K562 (cell line): ENCODE data around the gene CD22. TPM values are rescaled to one million over a fixed set of nuclear protein-coding genes. Genes with fewer than 3 reads are reported as not detected.
A peak's percentile ranks its signal among the peaks of the same experiment; 100 is the strongest.

ENCODE experiments used
- ATAC-seq: fragments of 200-7000 bp; cut with Tn5 transposase; 3 replicates; pipeline ENCODE4 v1.9.1; 2020; ENCODE audit warnings: moderate library complexity
- BruUV-seq: library from RNA; stranded (reverse); fragments of 400-500 nt; replicated peaks from 2 replicates; lab custom pipeline; 2021; lab: Mats Ljungman, UMichigan
- CTCF ChIA-PET: fragments of 300-600 bp; formaldehyde crosslinking; extraction: SDS; loops from one replicate; lab custom pipeline; 2021; ENCODE audit warnings: low intra/inter-chr PET ratio; lab: Yijun Ruan, JAX
- POLR2A ChIA-PET: fragments of 300-600, 350-650 bp; sonication (Branson Sonifier 250); formaldehyde crosslinking; extraction: SDS; loops from one replicate; lab custom pipeline; 2021; ENCODE audit warnings: antibody characterized with exemption, inconsistent platforms; lab: Yijun Ruan, JAX
- DNase-seq, 4 experiments: peaks; one replicate each; pipeline versions ENCODE4 v3.0.0 to v3.0.0-alpha.2; 2011 to 2018; ENCODE audit warnings: low spot score in 3 of 4, mixed read lengths in 3 of 4; ENCODE audit errors: extremely low read depth in 1 of 4
- FAIRE-seq: peaks from 2 replicates; lab custom pipeline; 2011; peaks lifted over from hg19 to GRCh38; lab: Jason Lieb, UNC
- H2AFZ ChIP-seq: 2 replicates; pipeline ENCODE4 v1.6.0; 2011; ENCODE audit warnings: low read depth, low read length, control low read depth, inconsistent platforms
- H3K27ac ChIP-seq: fragments of 200-600 bp; 3 replicates; pipeline ENCODE4 v1.8.0; 2011; ENCODE audit warnings: low read depth, mild to moderate bottlenecking, control low read depth, inconsistent platforms, low read length, moderate library complexity, mixed read lengths; ENCODE audit errors: extremely low read depth
- H3K27me3 ChIP-seq, 2 experiments: fragments of 300-600 bp in 1 of 2; 2 replicates in 1 of 2; 3 replicates in 1 of 2; pipeline versions ENCODE4 v1.6.0 to v1.8.0; 2011; ENCODE audit warnings: inconsistent platforms in 2 of 2, low read length in 2 of 2, mild to moderate bottlenecking in 1 of 2, mixed read lengths in 1 of 2, moderate library complexity in 1 of 2; ENCODE audit not compliant: control insufficient read depth in 2 of 2, insufficient read depth in 2 of 2
- H3K36me3 ChIP-seq: fragments of 300-600 bp; 3 replicates; pipeline ENCODE4 v1.8.0; 2011; ENCODE audit warnings: mild to moderate bottlenecking, low read length, inconsistent platforms; ENCODE audit not compliant: control insufficient read depth, insufficient read depth
- H3K4me1 ChIP-seq, 2 experiments: fragments of 200-600 bp in 1 of 2; replicated peaks in 1 of 2; 2 replicates in 1 of 2; 3 replicates in 1 of 2; pipeline versions ENCODE4 v1.5.1 to v1.8.0; 2011; ENCODE audit warnings: inconsistent platforms in 2 of 2, low read length in 2 of 2, mild to moderate bottlenecking in 1 of 2, mixed read lengths in 1 of 2, moderate library complexity in 1 of 2; ENCODE audit not compliant: control insufficient read depth in 2 of 2, insufficient read depth in 2 of 2
- H3K4me2 ChIP-seq: 2 replicates; pipeline ENCODE4 v1.6.1; 2011; ENCODE audit warnings: low read length, control low read depth, inconsistent platforms, mixed read lengths; ENCODE audit not compliant: insufficient read depth
- H3K4me3 ChIP-seq: fragments of 200-600 bp; sonication (generic), shearing (Covaris generic); 2 replicates; pipeline ENCODE4 v1.5.1; 2016; ENCODE audit warnings: control low read depth, inconsistent platforms
- H3K79me2 ChIP-seq: fragments of 200-600 bp; 3 replicates; pipeline ENCODE4 v1.8.0; 2011; ENCODE audit warnings: low read length, inconsistent platforms; ENCODE audit not compliant: control insufficient read depth, insufficient read depth
- H3K9ac ChIP-seq, 2 experiments: 2 replicates each; pipeline versions ENCODE4 v1.6.0 to v1.6.1; 2011; ENCODE audit warnings: low read depth in 2 of 2, low read length in 2 of 2, control low read depth in 1 of 2, inconsistent platforms in 1 of 2, mild to moderate bottlenecking in 1 of 2, mixed read lengths in 1 of 2; ENCODE audit not compliant: insufficient read depth in 1 of 2
- H3K9me1 ChIP-seq: one replicate; pipeline ENCODE4 v1.6.0; 2011; ENCODE audit warnings: inconsistent platforms, mild to moderate bottlenecking, low read length, moderate library complexity; ENCODE audit not compliant: control insufficient read depth, insufficient read depth
- H3K9me3 ChIP-seq: replicated peaks from 2 replicates; pipeline ENCODE4 v1.5.1; 2011; ENCODE audit warnings: low read depth, low read length, inconsistent platforms; ENCODE audit not compliant: control insufficient read depth, insufficient read depth
- H4K20me1 ChIP-seq: replicated peaks from 2 replicates; pipeline ENCODE4 v1.6.1; 2011; ENCODE audit warnings: low read length, inconsistent platforms, mixed read lengths; ENCODE audit not compliant: control insufficient read depth, insufficient read depth
- DMBX1 ChIP-seq: fragments of 250-450 bp; sonication (Bioruptor Pico); IDR thresholded peaks from 2 replicates; pipeline ENCODE4 v1.8.0; 2022; ENCODE audit warnings: inconsistent platforms, mild to moderate bottlenecking, moderate library complexity, borderline replicate concordance
- RBM22 ChIP-seq: fragments of 200-400 bp; formaldehyde crosslinking; IDR thresholded peaks from 2 replicates; pipeline ENCODE4 v1.6.1; 2018; ENCODE audit warnings: low read length, low read depth; ENCODE audit not compliant: poor library complexity, severe bottlenecking
- RCOR1 ChIP-seq, 2 experiments: IDR thresholded peaks; 2 replicates each; pipeline ENCODE4 v1.6.1; 2012; ENCODE audit warnings: low read depth in 2 of 2, low read length in 2 of 2, borderline replicate concordance in 1 of 2, improper control_type of control experiment in 1 of 2
- SOX6 ChIP-seq: fragments of 450-650 bp; IDR thresholded peaks from 2 replicates; pipeline ENCODE4 v1.6.1; 2014; ENCODE audit warnings: mild to moderate bottlenecking
- TCFL5 ChIP-seq: fragments of 250-450 bp; sonication (Bioruptor Pico); conservative IDR thresholded peaks from 2 replicates; pipeline ENCODE4 v1.6.1; 2021; ENCODE audit warnings: mild to moderate bottlenecking, moderate library complexity, matching md5 sums
- TSC22D4 ChIP-seq: fragments of 450-650 bp; IDR thresholded peaks from 2 replicates; pipeline ENCODE4 v1.6.1; 2016; ENCODE audit warnings: missing genetic modification characterization, missing biosample characterization, control low read depth
- ZEB2 ChIP-seq: fragments of 450-650 bp; IDR thresholded peaks from 2 replicates; pipeline ENCODE4 v1.6.1; 2016
- WGBS: fragments of 100-300 bp; shearing (Covaris generic); methylation state at CpG from one replicate; pipeline ENCODE4 v1.1.6; 2016; ENCODE audit warnings: low coverage, mixed read lengths; ENCODE audit not compliant: insufficient coverage; ENCODE audit errors: missing lambda C conversion rate; 5-methylcytosine and 5-hydroxymethylcytosine counted together
- in situ Hi-C: fragments of 300-500 bp; cut with MboI; formaldehyde crosslinking; loops from 4 replicates; pipeline ENCODE4 v1.15.0; 2018; ENCODE audit warnings: inconsistent platforms, mixed read lengths
- intact Hi-C: fragments of 100-400 bp; cut with micrococcal nuclease; formaldehyde crosslinking; loops from 2 replicates; pipeline ENCODE4 v1.14.2; 2022
- polyA plus RNA-seq, 8 experiments: library from polyadenylated mRNA; depleted of rRNA in 4 of 8; stranded (reverse) in 5 of 8; unstranded in 3 of 8; fragments of >200 nt; fragmentation: Nextera tagmentation in 2 of 8; fragmentation: Illumina TruSeq in 1 of 8; extraction: Ambion mirVana in 2 of 8; extraction: Trizol in 1 of 8; gene quantifications; 2 replicates each; pipeline versions ENCODE4 v1.2.1 to v1.2.3, GENCODE V29; 2011 to 2014; ENCODE audit warnings: inconsistent platforms in 1 of 8, missing spikeins in 1 of 8
- total RNA-seq, 7 experiments: library from RNA; depleted of rRNA in 6 of 7; stranded (reverse); fragments of >200 nt in 6 of 7; fragmentation: Illumina TruSeq in 2 of 7; extraction: Trizol in 2 of 7; gene quantifications; 2 replicates each; pipeline versions ENCODE4 v1.2.1 to v1.2.3, GENCODE V29; 2011 to 2021; ENCODE audit warnings: low replicate concordance in 1 of 7

CD22 gene
- total and polyA plus RNA-seq, 9 of the 15 experiments (the other 6 are each of a cell fraction or from before 2014, with no cell fraction given): 0.29 to 5.0 (median 3.5) TPM

GRCh38 chr19:35291916-35292315 is 37.1 kb upstream of the CD22 start, which contains the start of gene MAG (continued):
- TF ChIP-seq TSC22D4 (tag): no peak
- TF ChIP-seq TCFL5 (CRISPR knock-in tag): no peak
- TF ChIP-seq RCOR1 (IDR thresholded peaks at IDR 0.05; ENCODE audit: borderline replicate concordance in 1 of 2, low read depth in 2 of 2, low read length in 2 of 2): no peak
- TF ChIP-seq DMBX1 (CRISPR knock-in tag): no peak

- Histone ChIP-seq H4K20me1 (no peaks in the 10 kb centered on the region), H3K9me1 (peaks cover 6% of the 10 kb centered on the region), H3K9ac (0 out of 4 replicates have a peak overlapping the region, but pooled peaks of 1 of the 2 experiments have one; percentile 23), H3K9me3 (no peaks in the 10 kb centered on the region), H3K79me2 (no peaks in the 10 kb centered on the region), H3K36me3 (no peaks in the 10 kb centered on the region), H3K27ac (no peak overlapping the region), H3K4me1 (peaks cover 23 to 55% of the 10 kb centered on the region in 2 experiments; a peak in 4 of 5 replicates), H3K27me3 (peaks cover 2 to 12% of the 10 kb centered on the region in 2 experiments; a peak in 3 of 5 replicates), H2AFZ (no peak overlapping the region), H3K4me3 (no peak overlapping the region), H3K4me2 (no peak overlapping the region)
- BruUV-seq: no TSS peak
- CTCF ChIA-PET: no interaction called here
- WGBS: 28% methylated on average over 23 of the region's 23 CpGs
- FAIRE-seq (no peak), DNase-seq (no peak), ATAC-seq (no peak)
- intact Hi-C loops: no loop called here
- no peak for TF ChIP-seq SOX6
- 0 out of 2 replicates have a peak, but pooled peaks have one; percentile 13 for TF ChIP-seq ZEB2
- no peak for TF ChIP-seq RBM22
- in situ Hi-C loops: no loop called here
- POLR2A ChIA-PET: interaction anchor here (0.5 to 1.3 kb wide), 2 partner anchors 16 to 228 kb away, joined by 3 to 10 read pairs; no protein-coding TSS in a partner anchor
Measured at GRCh38 chr19:35292421-35293362, 36.3 kb upstream of the CD22 start.
